NCI-H748 (cell line): ENCODE results near the gene DDX52.
"Not testable (repeated sequence)": the region's sequence is repeated elsewhere in the genome, so short reads cannot be mapped to it uniquely, and the experiment has no call there.

Experiments
- DNase-seq: peaks from one replicate; lab custom pipeline; 2025; ENCODE audit not compliant: unreplicated experiment; lab: John Stamatoyannopoulos, UW

The DDX52 gene, protein sequence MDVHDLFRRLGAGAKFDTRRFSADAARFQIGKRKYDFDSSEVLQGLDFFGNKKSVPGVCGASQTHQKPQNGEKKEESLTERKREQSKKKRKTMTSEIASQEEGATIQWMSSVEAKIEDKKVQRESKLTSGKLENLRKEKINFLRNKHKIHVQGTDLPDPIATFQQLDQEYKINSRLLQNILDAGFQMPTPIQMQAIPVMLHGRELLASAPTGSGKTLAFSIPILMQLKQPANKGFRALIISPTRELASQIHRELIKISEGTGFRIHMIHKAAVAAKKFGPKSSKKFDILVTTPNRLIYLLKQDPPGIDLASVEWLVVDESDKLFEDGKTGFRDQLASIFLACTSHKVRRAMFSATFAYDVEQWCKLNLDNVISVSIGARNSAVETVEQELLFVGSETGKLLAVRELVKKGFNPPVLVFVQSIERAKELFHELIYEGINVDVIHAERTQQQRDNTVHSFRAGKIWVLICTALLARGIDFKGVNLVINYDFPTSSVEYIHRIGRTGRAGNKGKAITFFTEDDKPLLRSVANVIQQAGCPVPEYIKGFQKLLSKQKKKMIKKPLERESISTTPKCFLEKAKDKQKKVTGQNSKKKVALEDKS

GRCh38 chr17:37643118-37643766, at the start of gene DDX52:
Gene DDX52, minus strand, starts transcription at chr17:37643446. Its CDS starts 26 bp downstream, at chr17:37643420.
- DNase-seq: peak; percentile 92

DNA sequence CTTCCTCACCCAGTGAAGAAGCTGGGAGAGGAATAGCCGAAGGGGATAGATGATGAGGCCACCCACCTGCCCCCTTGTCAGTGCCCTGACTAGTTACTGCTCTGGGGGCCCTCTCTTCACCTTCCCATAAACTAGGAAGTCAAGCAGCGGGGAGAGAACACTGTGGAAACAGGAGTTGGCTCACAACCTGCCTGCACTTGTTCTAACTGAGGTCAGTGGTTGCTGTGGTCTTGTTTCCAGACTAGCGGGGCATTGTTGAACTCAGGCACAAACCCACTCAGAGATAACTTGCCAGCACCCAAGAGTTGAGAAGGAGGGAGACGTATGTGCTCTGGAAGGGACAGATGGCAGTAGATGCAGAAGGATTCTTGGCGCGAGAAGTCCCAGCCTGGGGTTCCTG, 48.6 kb upstream of the DDX52 start:
- DNase-seq: no peak

- DNase-seq: no peak
Observed at GRCh38 chr17:37689317-37689716, 46.1 kb upstream of the DDX52 start.

- no peak for DNase-seq
Observed at GRCh38 chr17:37683454-37683984, 40.3 kb upstream of the DDX52 start.

GRCh38 chr17:37682007-37682406, 38.8 kb upstream of the DDX52 start:
- DNase-seq: no peak

- DNase-seq: not testable (repeated sequence)
Observed at GRCh38 chr17:37679995-37680394, 36.7 kb upstream of the DDX52 start.

- no peak for DNase-seq
Observed at GRCh38 chr17:37678036-37678435, 34.8 kb upstream of the DDX52 start.

DNA sequence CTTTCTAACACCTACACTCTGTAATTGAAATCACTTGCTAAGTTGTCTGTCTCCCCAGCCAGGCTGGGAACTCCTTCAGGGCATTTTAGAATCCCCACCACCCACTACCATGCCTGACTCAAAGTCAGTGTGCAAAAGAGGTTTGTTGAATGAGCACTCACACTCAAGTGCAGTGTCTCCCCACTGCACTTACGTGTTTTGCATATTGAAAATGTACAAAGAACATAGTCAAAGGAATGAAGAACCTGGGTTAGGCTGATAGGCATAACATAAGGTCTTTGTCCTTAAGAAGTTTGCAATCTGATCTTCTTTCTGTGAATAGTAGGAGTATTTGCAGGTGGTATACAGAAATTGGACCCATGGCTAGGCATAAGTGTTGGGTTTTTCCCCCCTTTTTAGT, 33.8 kb upstream of the DDX52 start:
- no peak for DNase-seq

DNA sequence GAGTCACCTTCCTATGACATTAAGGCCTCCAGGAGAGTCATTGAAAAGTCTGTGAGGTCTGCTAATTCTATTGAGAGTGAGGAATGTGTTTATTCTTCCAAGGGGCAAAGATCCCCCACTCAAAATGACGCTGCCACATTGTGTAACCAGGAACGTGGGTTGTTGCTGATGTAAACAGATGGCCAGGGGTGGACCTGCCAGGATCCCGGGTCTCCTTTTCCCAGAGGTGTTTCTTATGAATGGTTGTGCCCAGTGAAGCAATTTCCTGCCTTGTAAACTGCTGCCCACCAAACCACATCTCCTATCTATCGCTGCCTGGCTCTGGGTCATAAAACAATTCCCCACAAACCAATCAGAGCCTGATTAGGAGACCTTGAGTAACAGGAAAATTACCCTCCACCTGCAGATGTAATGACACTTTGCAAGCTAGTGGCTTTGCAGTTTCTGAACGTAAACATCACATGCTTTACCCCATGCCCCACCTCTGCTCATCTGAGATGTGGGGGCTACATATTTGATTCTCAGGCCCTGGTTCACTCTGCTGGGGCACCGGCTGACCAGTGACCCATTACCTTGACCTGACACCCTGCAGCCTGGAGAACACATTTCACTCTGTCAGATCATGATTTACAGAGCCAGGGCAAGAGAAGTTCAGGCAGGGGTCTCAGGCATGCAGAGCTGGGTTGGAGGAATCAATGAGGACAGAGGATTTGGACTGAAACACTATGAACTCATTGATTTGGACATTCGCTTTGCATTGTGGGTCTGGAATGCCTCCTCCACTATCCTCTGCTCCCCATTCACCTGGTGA, 33.1 kb upstream of the DDX52 start:
- peak; percentile 13 for DNase-seq

GRCh38 chr17:37674511-37674910, 31.3 kb upstream of the DDX52 start:
- no peak for DNase-seq

DNA sequence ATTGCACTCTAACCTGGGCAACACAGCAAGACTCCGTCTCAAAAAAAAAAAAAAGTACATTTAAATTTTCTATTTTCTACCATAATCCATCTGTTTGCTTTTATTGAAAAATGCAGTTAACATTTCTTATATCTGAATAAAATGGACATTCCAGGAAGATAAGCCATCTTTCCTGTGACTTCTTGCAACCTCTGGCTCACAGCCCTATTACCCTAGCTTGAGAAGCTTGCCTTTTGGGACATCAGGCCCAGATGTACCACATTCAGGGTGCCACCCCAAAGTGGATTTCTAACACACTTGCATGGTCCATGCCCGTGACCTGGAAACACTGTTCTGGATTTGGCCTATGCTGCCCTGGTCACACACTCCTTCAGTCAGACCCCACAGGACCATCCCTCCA, 30.1 kb upstream of the DDX52 start:
- no peak for DNase-seq

GRCh38 chr17:37672548-37673078, 29.4 kb upstream of the DDX52 start:
- no peak for DNase-seq

DNA sequence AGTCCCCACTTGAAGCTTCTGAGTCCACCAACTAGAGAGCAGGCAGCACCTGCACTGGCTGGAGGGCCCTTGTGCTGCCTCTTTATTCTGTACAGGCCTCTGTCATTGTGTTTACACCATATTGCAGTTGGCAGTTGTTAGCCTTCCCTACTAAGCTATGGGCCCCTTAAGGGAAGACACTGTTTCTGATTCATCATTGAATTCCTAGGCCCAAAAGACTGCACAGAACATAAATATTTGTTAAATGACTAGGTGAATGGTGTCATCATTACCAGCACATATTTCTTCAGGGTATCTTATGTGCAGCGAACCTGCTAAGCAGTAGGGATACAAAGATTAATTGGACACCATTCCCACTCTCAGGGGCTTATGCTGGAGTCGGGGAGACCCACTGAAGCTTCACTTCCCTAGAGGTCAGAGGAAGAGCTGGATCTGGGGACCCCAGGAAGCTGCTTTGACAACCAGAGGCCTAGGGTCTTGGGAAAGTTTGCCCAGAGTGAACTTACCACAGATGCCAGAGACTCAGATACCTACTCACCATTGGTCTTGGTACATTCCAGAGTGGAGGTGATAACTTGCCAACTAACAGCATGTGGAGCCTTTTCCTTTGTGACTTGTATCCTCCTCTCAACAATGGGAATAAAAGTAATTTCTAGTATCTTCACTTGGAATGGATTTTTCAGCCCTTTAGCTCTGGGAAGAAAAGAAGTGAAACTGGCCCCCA, 28.7 kb upstream of the DDX52 start:
- no peak for DNase-seq

GRCh38 chr17:37671028-37671823, 28.0 kb upstream of the DDX52 start:
- no peak for DNase-seq

GRCh38 chr17:37667039-37667438, 23.8 kb upstream of the DDX52 start:
- DNase-seq: no peak

DNA sequence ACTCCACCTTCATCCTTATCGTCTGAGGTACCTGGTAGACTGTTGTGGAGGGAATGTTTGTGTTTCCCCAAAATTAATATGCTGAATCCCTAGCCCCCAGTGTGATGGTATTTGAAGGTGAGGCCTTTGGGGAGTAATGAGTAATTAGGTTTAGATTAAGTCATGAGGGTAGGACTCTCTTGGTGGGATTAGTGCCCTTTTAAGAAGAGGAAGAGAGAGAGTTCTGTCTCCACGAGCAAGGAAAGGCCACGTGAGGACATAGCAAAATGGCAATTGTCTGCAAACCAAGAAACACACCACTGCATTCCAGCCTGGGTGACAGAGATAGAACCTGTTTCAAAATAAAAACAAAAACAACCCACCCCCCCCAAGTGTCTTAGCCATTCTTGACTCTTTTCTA, 21.0 kb upstream of the DDX52 start:
- no peak for DNase-seq

GRCh38 chr17:37662353-37662752, 19.1 kb upstream of the DDX52 start:
- DNase-seq: no peak

GRCh38 chr17:37661400-37662014, 18.3 kb upstream of the DDX52 start:
- DNase-seq: peak; percentile 8

GRCh38 chr17:37659925-37660324, 16.7 kb upstream of the DDX52 start:
- no peak for DNase-seq
